Keratinocyte (primary cell): Measurements from ENCODE around the gene PLXNA2. TPM values are rescaled to one million over a fixed set of nuclear protein-coding genes. Genes with fewer than 3 reads are reported as not detected.

Experiments used
- DNase-seq: peaks from one replicate; pipeline ENCODE4 v3.0.0-alpha.2; 2011; ENCODE audit warnings: low read depth, missing footprints, low spot score
- FAIRE-seq: peaks from 2 replicates; lab custom pipeline; 2011; peaks lifted over from hg19 to GRCh38; lab: Jason Lieb, UNC
- H2AFZ ChIP-seq: 2 replicates; pipeline ENCODE4 v1.6.0; 2012; ENCODE audit warnings: low read length, control low read depth, inconsistent platforms; ENCODE audit not compliant: control insufficient read depth
- H3K27ac ChIP-seq: 2 replicates; pipeline ENCODE4 v1.5.1; 2011; ENCODE audit warnings: low read length; ENCODE audit not compliant: control insufficient read depth, insufficient read depth
- H3K27me3 ChIP-seq: 3 replicates; pipeline ENCODE4 v1.6.0; 2011; ENCODE audit warnings: low read length; ENCODE audit not compliant: control insufficient read depth, insufficient read depth; ENCODE audit errors: extremely low read depth
- H3K36me3 ChIP-seq, 2 experiments: 2 replicates in 1 of 2; 3 replicates in 1 of 2; pipeline ENCODE4 v1.5.1; 2011; ENCODE audit warnings: low read length in 2 of 2, mild to moderate bottlenecking in 1 of 2; ENCODE audit not compliant: control insufficient read depth in 2 of 2, insufficient read depth in 2 of 2; ENCODE audit errors: extremely low read depth in 1 of 2
- H3K4me1 ChIP-seq: 3 replicates; pipeline ENCODE4 v1.5.1; 2011; ENCODE audit warnings: low read length; ENCODE audit not compliant: control insufficient read depth, insufficient read depth; ENCODE audit errors: extremely low read depth
- H3K4me2 ChIP-seq: 3 replicates; pipeline ENCODE4 v1.6.0; 2011; ENCODE audit warnings: low read depth, low read length; ENCODE audit not compliant: control insufficient read depth, insufficient read depth; ENCODE audit errors: extremely low read depth
- H3K4me3 ChIP-seq, 3 experiments: fragments of 200-600 bp in 1 of 3; sonication (generic) in 1 of 3; 2 replicates in 2 of 3; 3 replicates in 1 of 3; pipeline ENCODE4 v1.5.1; 2011 to 2016; ENCODE audit warnings: low read length in 3 of 3, mild to moderate bottlenecking in 3 of 3, control low read depth in 2 of 3, inconsistent platforms in 1 of 3, low read depth in 1 of 3, mixed read lengths in 1 of 3, mixed run types in 1 of 3, moderate library complexity in 1 of 3; ENCODE audit not compliant: control insufficient read depth in 2 of 3, insufficient read depth in 2 of 3; ENCODE audit errors: extremely low read depth in 1 of 3
- H3K79me2 ChIP-seq: 2 replicates; pipeline ENCODE4 v1.6.0; 2012; ENCODE audit warnings: low read length; ENCODE audit not compliant: control insufficient read depth, insufficient read depth
- H3K9ac ChIP-seq: 3 replicates; pipeline ENCODE4 v1.6.0; 2011; ENCODE audit warnings: low read length; ENCODE audit not compliant: control insufficient read depth, insufficient read depth; ENCODE audit errors: extremely low read depth
- H3K9me1 ChIP-seq: 3 replicates; pipeline ENCODE4 v1.6.0; 2011; ENCODE audit warnings: low read length; ENCODE audit not compliant: control insufficient read depth, insufficient read depth; ENCODE audit errors: extremely low read depth
- H3K9me3 ChIP-seq: 2 replicates; pipeline ENCODE4 v1.5.1; 2012; ENCODE audit warnings: low read depth, low read length; ENCODE audit not compliant: control insufficient read depth
- H4K20me1 ChIP-seq: 3 replicates; pipeline ENCODE4 v1.6.0; 2011; ENCODE audit warnings: low read length; ENCODE audit not compliant: control insufficient read depth, insufficient read depth; ENCODE audit errors: extremely low read depth
- CTCF ChIP-seq, 3 experiments: IDR thresholded peaks in 1 of 3; conservative IDR thresholded peaks in 1 of 3; optimal IDR thresholded peaks in 1 of 3; 2 replicates in 2 of 3; 3 replicates in 1 of 3; pipeline versions ENCODE3 to v1.5.1; 2011; ENCODE audit warnings: low read length in 3 of 3, mild to moderate bottlenecking in 3 of 3, moderate library complexity in 2 of 3, control low read depth in 1 of 3, inconsistent platforms in 1 of 3; ENCODE audit not compliant: insufficient read depth in 2 of 3; ENCODE audit errors: extremely low read depth in 1 of 3
- EZH2 ChIP-seq: IDR thresholded peaks from one replicate; pipeline ENCODE4 v1.6.1; 2012; ENCODE audit warnings: inconsistent platforms, mild to moderate bottlenecking, low read length, moderate library complexity
- dilution Hi-C: fragments of 300-500 bp; cut with MboI; formaldehyde crosslinking; loops from one replicate; pipeline ENCODE4 v1.7.0; 2020; ENCODE audit warnings: low sequenced_read_pairs; ENCODE audit not compliant: extremely low pct_ligation_motif_present
- polyA plus RNA-seq, 5 experiments: library from polyadenylated mRNA; depleted of rRNA in 3 of 5; stranded (reverse) in 3 of 5; stranded (forward) in 1 of 5; unstranded in 1 of 5; fragments of >200 nt; gene quantifications; 1 replicate in 1 of 5; 2 replicates in 3 of 5; 3 replicates in 1 of 5; pipeline versions ENCODE4 v1.2.1 to v1.2.3, GENCODE V29; 2011 to 2012; ENCODE audit warnings: missing spikeins in 2 of 5, low read depth in 1 of 5, low replicate concordance in 1 of 5

Gene PLXNA2
- polyA plus RNA-seq, 1 donor (not counting 4 experiments of a cell fraction or from before 2014, with no cell fraction given): 6.7 TPM

- peaks cover 0 to 33% of the 10 kb centered on the region in 2 experiments for H3K36me3 ChIP-seq
- H3K9ac ChIP-seq: no peak overlapping the region
- H2AFZ ChIP-seq: no peak overlapping the region
- H3K9me1 ChIP-seq: no peaks in the 10 kb centered on the region
- H3K4me3 ChIP-seq: no peak overlapping the region
- H3K27ac ChIP-seq: no peak overlapping the region
- H3K79me2 ChIP-seq: no peaks in the 10 kb centered on the region
- no peak overlapping the region for H3K4me2 ChIP-seq
- DNase-seq (no peak), FAIRE-seq (no peak)
- no peaks in the 10 kb centered on the region for H3K9me3 ChIP-seq
- dilution Hi-C loops: no loop called here
- H3K4me1 ChIP-seq: no peaks in the 10 kb centered on the region
- no peak for TF ChIP-seq CTCF (optimal IDR thresholded peaks at IDR 0.05 in 1 of 3, IDR thresholded peaks at IDR 0.05 in 1 of 3, conservative IDR thresholded peaks at IDR 0.05 in 1 of 3; ENCODE audit: extremely low read depth in 1 of 3, insufficient read depth in 2 of 3, low read length in 3 of 3)
- no peak for TF ChIP-seq EZH2
- H4K20me1 ChIP-seq: no peaks in the 10 kb centered on the region
- no peaks in the 10 kb centered on the region for H3K27me3 ChIP-seq
Observed at GRCh38 chr1:208098773-208099172, 145.4 kb downstream of the PLXNA2 start.

GRCh38 chr1:208093754-208094719 lies 150.1 kb downstream of the PLXNA2 start:
- DNase-seq (no peak), FAIRE-seq (peak; percentile 76)

More at GRCh38 chr1:208093754-208094719, 150.1 kb downstream of the PLXNA2 start:
- no peak overlapping the region for H3K4me2 ChIP-seq
- H3K9me1 ChIP-seq: no peaks in the 10 kb centered on the region
- H3K36me3 ChIP-seq: peaks cover 12 to 38% of the 10 kb centered on the region in 2 experiments
- no peak overlapping the region for H3K4me3 ChIP-seq
- no peaks in the 10 kb centered on the region for H3K79me2 ChIP-seq
- no peaks in the 10 kb centered on the region for H3K9me3 ChIP-seq
- H3K9ac ChIP-seq: no peak overlapping the region
- H3K4me1 ChIP-seq: no peaks in the 10 kb centered on the region
- H2AFZ ChIP-seq: no peak overlapping the region
- H4K20me1 ChIP-seq: no peaks in the 10 kb centered on the region
- no peaks in the 10 kb centered on the region for H3K27me3 ChIP-seq
- no peak overlapping the region for H3K27ac ChIP-seq
- no peak for TF ChIP-seq EZH2
- peak; percentile 90 to 92 (median 91) for TF ChIP-seq CTCF (optimal IDR thresholded peaks at IDR 0.05 in 1 of 3, IDR thresholded peaks at IDR 0.05 in 1 of 3, conservative IDR thresholded peaks at IDR 0.05 in 1 of 3; ENCODE audit: extremely low read depth in 1 of 3, insufficient read depth in 2 of 3, low read length in 3 of 3)
- dilution Hi-C loops: no loop called here
